IMR-90 (cell line): ENCODE results near the gene CFD. TPM values are rescaled to one million over a fixed set of nuclear protein-coding genes. Genes with fewer than 3 reads are reported as not detected.

ENCODE experiments used
- ATAC-seq: fragments of 200-7000 bp; cut with Tn5 transposase; 2 replicates; pipeline ENCODE4 v1.9.1; 2020; ENCODE audit warnings: low read depth, mild to moderate bottlenecking, moderate library complexity
- BruUV-seq: library from RNA; stranded (reverse); fragments of 400-500 nt; replicated peaks from 2 replicates; lab custom pipeline; 2021; lab: Mats Ljungman, UMichigan
- CTCF ChIA-PET: fragments of 300-600 bp; formaldehyde crosslinking; extraction: SDS; loops from one replicate; lab custom pipeline; 2021; ENCODE audit warnings: antibody characterized with exemption; lab: Yijun Ruan, JAX
- POLR2A ChIA-PET: fragments of 300-600 bp; sonication (Branson Sonifier 250); formaldehyde crosslinking; loops from one replicate; lab custom pipeline; 2022; ENCODE audit warnings: antibody characterized with exemption; ENCODE audit not compliant: unreplicated experiment; lab: Charles Lee
- DNase-seq: peaks from one replicate; pipeline ENCODE4 v3.0.0; 2013
- H2AFZ ChIP-seq: replicated peaks from 2 replicates; pipeline ENCODE3; 2013; ENCODE audit warnings: low read length, mild to moderate bottlenecking; ENCODE audit not compliant: poor library complexity
- H2AK5ac ChIP-seq: 2 replicates; pipeline ENCODE4 v1.6.1; 2013; ENCODE audit warnings: low read depth, low read length, inconsistent platforms
- H2AK9ac ChIP-seq: replicated peaks from 2 replicates; pipeline ENCODE3; 2013; ENCODE audit warnings: mild to moderate bottlenecking, low read depth, low read length, moderate library complexity; ENCODE audit not compliant: poor library complexity
- H2BK120ac ChIP-seq: 2 replicates; pipeline ENCODE4 v1.6.1; 2013; ENCODE audit warnings: low read depth, low read length, inconsistent platforms
- H2BK15ac ChIP-seq: 3 replicates; pipeline ENCODE4 v1.6.1; 2013; ENCODE audit warnings: low read depth, low read length, inconsistent platforms
- H2BK20ac ChIP-seq: 2 replicates; pipeline ENCODE4 v1.6.1; 2013; ENCODE audit warnings: low read depth, mild to moderate bottlenecking, inconsistent platforms, low read length, moderate library complexity
- H2BK5ac ChIP-seq: 2 replicates; pipeline ENCODE4 v1.6.1; 2013; ENCODE audit warnings: mild to moderate bottlenecking, low read depth, low read length, inconsistent platforms; ENCODE audit not compliant: poor library complexity, severe bottlenecking
- H3K14ac ChIP-seq: replicated peaks from 2 replicates; pipeline ENCODE4 v1.6.1; 2013; ENCODE audit warnings: low read depth, low read length, inconsistent platforms
- H3K18ac ChIP-seq: 2 replicates; pipeline ENCODE4 v1.6.1; 2013; ENCODE audit warnings: low read depth, low read length, control low read depth
- H3K23ac ChIP-seq: 2 replicates; pipeline ENCODE4 v1.6.1; 2013; ENCODE audit warnings: low read depth, low read length, inconsistent platforms
- H3K27ac ChIP-seq: 2 replicates; pipeline ENCODE4 v1.5.1; 2013; ENCODE audit warnings: mild to moderate bottlenecking, control low read depth, low read length; ENCODE audit not compliant: insufficient read depth
- H3K27me3 ChIP-seq: 2 replicates; pipeline ENCODE4 v1.6.1; 2013; ENCODE audit warnings: low read length; ENCODE audit not compliant: control insufficient read depth, insufficient read depth
- H3K36me3 ChIP-seq: 2 replicates; pipeline ENCODE4 v1.6.1; 2013; ENCODE audit warnings: low read length, mixed read lengths; ENCODE audit not compliant: control insufficient read depth, insufficient read depth
- H3K4ac ChIP-seq: 2 replicates; pipeline ENCODE4 v1.6.1; 2013; ENCODE audit warnings: low read depth, low read length, inconsistent platforms
- H3K4me1 ChIP-seq: 2 replicates; pipeline ENCODE4 v1.6.1; 2013; ENCODE audit warnings: low read length, mixed read lengths; ENCODE audit not compliant: control insufficient read depth, insufficient read depth
- H3K4me2 ChIP-seq: 2 replicates; pipeline ENCODE4 v1.6.1; 2013; ENCODE audit warnings: low read depth, mild to moderate bottlenecking, control low read depth, low read length, moderate library complexity
- H3K4me3 ChIP-seq: 2 replicates; pipeline ENCODE4 v1.5.1; 2013; ENCODE audit warnings: low read depth, mild to moderate bottlenecking, control low read depth, low read length, moderate library complexity; ENCODE audit not compliant: insufficient read depth
- H3K56ac ChIP-seq: 2 replicates; pipeline ENCODE4 v1.6.1; 2013; ENCODE audit warnings: low read length, inconsistent platforms; ENCODE audit not compliant: insufficient read depth; ENCODE audit errors: extremely low read depth
- H3K79me1 ChIP-seq, 2 experiments: 2 replicates each; pipeline ENCODE4 v1.6.1; 2013; ENCODE audit warnings: low read length in 2 of 2, inconsistent platforms in 1 of 2, low read depth in 1 of 2
- H3K9ac ChIP-seq: 2 replicates; pipeline ENCODE4 v1.6.1; 2013; ENCODE audit warnings: low read depth, low read length, control low read depth
- H3K9me1 ChIP-seq: 2 replicates; pipeline ENCODE4 v1.6.1; 2013; ENCODE audit warnings: low read length, inconsistent platforms; ENCODE audit not compliant: insufficient read depth
- H3K9me3 ChIP-seq: 2 replicates; pipeline ENCODE4 v1.6.1; 2013; ENCODE audit warnings: low read length; ENCODE audit not compliant: control insufficient read depth, insufficient read depth
- H4K20me1 ChIP-seq: 2 replicates; pipeline ENCODE4 v1.6.1; 2013; ENCODE audit warnings: low read length, inconsistent platforms; ENCODE audit not compliant: insufficient read depth
- H4K5ac ChIP-seq: 2 replicates; pipeline ENCODE4 v1.6.1; 2013; ENCODE audit warnings: mild to moderate bottlenecking, low read depth, low read length, control low read depth
- H4K8ac ChIP-seq, 2 experiments: 2 replicates each; pipeline ENCODE4 v1.6.1; 2013; ENCODE audit warnings: low read depth in 2 of 2, low read length in 2 of 2, control low read depth in 1 of 2, inconsistent platforms in 1 of 2
- H4K91ac ChIP-seq: 2 replicates; pipeline ENCODE4 v1.6.1; 2013; ENCODE audit warnings: low read depth, low read length, inconsistent platforms; ENCODE audit not compliant: insufficient read depth
- MAZ ChIP-seq: IDR thresholded peaks from 2 replicates; pipeline ENCODE4 v1.6.1; 2012; ENCODE audit warnings: low read depth, mild to moderate bottlenecking, low read length, improper control_type of control experiment, moderate library complexity, borderline replicate concordance
- SMC3 ChIP-seq: fragments of 150-350 bp; IDR thresholded peaks from 2 replicates; pipeline ENCODE4 v1.6.1; 2016; ENCODE audit warnings: low read depth, mild to moderate bottlenecking, antibody characterized with exemption, low read length, moderate library complexity
- USF2 ChIP-seq: fragments of 150-350 bp; IDR thresholded peaks from 2 replicates; pipeline ENCODE4 v1.6.1; 2017; ENCODE audit warnings: mild to moderate bottlenecking, antibody characterized with exemption, low read length, low read depth
- WGBS, 2 experiments: methylation state at CpG; one replicate each; pipeline versions ENCODE4 v1.1.5 to v1.1.7; 2013; ENCODE audit warnings: missing lambda C conversion rate in 2 of 2; ENCODE audit not compliant: insufficient read length in 1 of 2; ENCODE audit errors: extremely low coverage in 2 of 2; 5-methylcytosine and 5-hydroxymethylcytosine counted together
- dilution Hi-C: fragments of 300-500 bp; cut with HindIII; formaldehyde crosslinking; loops from one replicate; pipeline ENCODE4 v1.14.3; 2018; ENCODE audit warnings: low sequenced_read_pairs; ENCODE audit not compliant: unreplicated experiment
- in situ Hi-C: fragments of 300-500 bp; cut with MboI; formaldehyde crosslinking; loops from 3 replicates; pipeline ENCODE4 v1.14.3; 2019; ENCODE audit warnings: low sequenced_read_pairs, inconsistent platforms, mixed read lengths
- intact Hi-C: fragments of 100-400 bp; cut with micrococcal nuclease; formaldehyde crosslinking; loops from 2 replicates; pipeline ENCODE4 v1.10.0; 2022
- polyA plus RNA-seq, 3 experiments: library from polyadenylated mRNA; depleted of rRNA; stranded (reverse); fragments of >200 nt; gene quantifications; 2 replicates each; pipeline ENCODE4 v1.2.3, GENCODE V29; 2012; ENCODE audit warnings: low replicate concordance in 1 of 3
- total RNA-seq: library from RNA; depleted of rRNA; stranded (reverse); fragments of >200 nt; gene quantifications from 2 replicates; pipeline ENCODE4 v1.2.3, GENCODE V29; 2012

The CFD gene
- total and polyA plus RNA-seq, 2 of the 4 experiments (the other 2 are of a cell fraction): 1.4 to 2.8 TPM

- H4K20me1 ChIP-seq: peaks cover 20% of the 10 kb centered on the region
- H2AK9ac ChIP-seq: peak overlapping the region; percentile 42
- H4K5ac ChIP-seq: no peak overlapping the region
- no peak overlapping the region for H2BK15ac ChIP-seq
- peak overlapping the region; percentile 27; the same call in 1 of the 2 replicates for H3K4ac ChIP-seq
- no peak overlapping the region; the same call in 1 of the 2 replicates for H3K14ac ChIP-seq
- peak overlapping the region; percentile 43 for H2AFZ ChIP-seq
- H3K4me1 ChIP-seq: peaks cover 22% of the 10 kb centered on the region
- peaks cover 39% of the 10 kb centered on the region for H3K36me3 ChIP-seq
- ATAC-seq: no peak
- ChIA-PET POLR2A (no interaction called here), CTCF (no interaction called here)
- H3K18ac ChIP-seq: no peak overlapping the region
- H3K9me1 ChIP-seq: no peaks in the 10 kb centered on the region; the same call in 1 of the 2 replicates
- H3K27ac ChIP-seq: no peak overlapping the region
- H3K4me3 ChIP-seq: no peak overlapping the region
- peak; percentile 31 for DNase-seq
- H2BK120ac ChIP-seq: no peak overlapping the region
- no peaks in the 10 kb centered on the region for H3K9me3 ChIP-seq
- intact Hi-C loops: no loop called here
- TF ChIP-seq MAZ (0 out of 2 replicates have a peak, but pooled peaks have one; percentile 8), SMC3 (no peak), USF2 (no peak)
- peak overlapping the region; percentile 71; the same call in 1 of the 2 replicates for H3K23ac ChIP-seq
- H3K27me3 ChIP-seq: no peaks in the 10 kb centered on the region
- dilution Hi-C loops: no loop called here
- no peak overlapping the region for H3K56ac ChIP-seq
- 0 out of 4 replicates have a peak overlapping the region, but pooled peaks of 1 of the 2 experiments have one; percentile 25 for H4K8ac ChIP-seq
- H2AK5ac ChIP-seq: peak overlapping the region; percentile 17; the same call in 1 of the 2 replicates
- in situ Hi-C loops: no loop called here
- no TSS peak for BruUV-seq
- H3K9ac ChIP-seq: no peak overlapping the region
- H3K79me1 ChIP-seq: peaks cover 7 to 22% of the 10 kb centered on the region in 2 experiments; a peak in 2 of 4 replicates
- no peak overlapping the region for H3K4me2 ChIP-seq
- 60% methylated on average over 1 of the region's 33 CpGs; no CpG with 5 or more reads in 1 of the 2 experiments for WGBS, 2 experiments
- H2BK20ac ChIP-seq: no peak overlapping the region
- no peak overlapping the region for H2BK5ac ChIP-seq
- H4K91ac ChIP-seq: no peak overlapping the region
Observed at GRCh38 chr19:871446-872265, 12.2 kb downstream of the CFD start.
